Kidney (tissue), 14 donors: Measurements from ENCODE around the gene TTLL8. TPM values are rescaled to one million over a fixed set of nuclear protein-coding genes. Genes with fewer than 3 reads are reported as not detected.

Source experiments
- DNase-seq, 5 donors: peaks; one replicate each; pipeline ENCODE4 v3.0.0-alpha.2; 2013 to 2020
- FAIRE-seq: peaks from 2 replicates; lab custom pipeline; 2012; peaks lifted over from hg19 to GRCh38; lab: Jason Lieb, UNC
- H3K27ac ChIP-seq, 2 donors: one replicate each; pipeline ENCODE4 v1.7.0; 2013; ENCODE audit warnings: low read depth in 2 of 2, low read length in 2 of 2, inconsistent platforms in 1 of 2
- H3K27me3 ChIP-seq: one replicate; pipeline ENCODE4 v1.7.1; 2013; ENCODE audit warnings: low read length, inconsistent platforms; ENCODE audit not compliant: control insufficient read depth, insufficient read depth
- H3K36me3 ChIP-seq, 3 donors: one replicate each; pipeline versions ENCODE4 v1.7.0 to v1.7.1; 2013; ENCODE audit warnings: low read length in 3 of 3, control low read depth in 1 of 3, inconsistent platforms in 1 of 3; ENCODE audit not compliant: insufficient read depth in 3 of 3, control insufficient read depth in 2 of 3
- H3K4me1 ChIP-seq, 3 donors: one replicate each; pipeline versions ENCODE4 v1.7.0 to v1.7.1; 2013; ENCODE audit warnings: low read length in 3 of 3, inconsistent platforms in 1 of 3, low read depth in 1 of 3; ENCODE audit not compliant: control insufficient read depth in 2 of 3, insufficient read depth in 2 of 3
- H3K4me3 ChIP-seq, 3 donors: one replicate each; pipeline versions ENCODE4 v1.7.0 to v1.8.1; 2013; ENCODE audit warnings: low read length in 3 of 3, control low read depth in 1 of 3, inconsistent platforms in 1 of 3
- H3K9ac ChIP-seq, 3 donors: one replicate each; pipeline versions ENCODE4 v1.7.0 to v1.7.1; 2013; ENCODE audit warnings: low read length in 3 of 3, control low read depth in 1 of 3, inconsistent platforms in 1 of 3
- H3K9me3 ChIP-seq, 3 donors: one replicate each; pipeline versions ENCODE4 v1.7.0 to v1.7.1; 2013; ENCODE audit warnings: low read length in 3 of 3, control low read depth in 1 of 3, inconsistent platforms in 1 of 3; ENCODE audit not compliant: control insufficient read depth in 2 of 3, insufficient read depth in 1 of 3
- intact Hi-C: fragments of 100-400 bp; cut with DNase I; formaldehyde crosslinking; loops from one replicate; pipeline ENCODE4 v1.11.1; 2022
- polyA plus RNA-seq: library from polyadenylated mRNA; stranded (reverse); fragments of 350-450 nt; fragmentation: Illumina TruSeq; extraction: RNeasy Lipid Tissue Mini Kit (QIAGEN cat#74804); gene quantifications from one replicate; pipeline ENCODE4 v1.2.3, GENCODE V29; 2014; ENCODE audit warnings: low read depth, low replicate concordance; ENCODE audit not compliant: insufficient read depth
- total RNA-seq: library from RNA; stranded (reverse); fragmentation: NEBNext Ultra II Directional; extraction: Animal tissue kit (Norgen Biotek cat#: 25700); gene quantifications from one replicate; pipeline ENCODE4 v1.2.1, GENCODE V29; 2021
- TF ChIP-seq, protein P1 (sequence below): IDR thresholded peaks from 3 replicates; pipeline ENCODE4 v1.5.1; 2012; ENCODE audit warnings: mild to moderate bottlenecking, moderate library complexity, borderline replicate concordance; ENCODE audit not compliant: insufficient read depth; ENCODE audit errors: extremely low read depth
- donor health status: control.
- donor health status: control.
- donor health status: control.
- donor health status: control.
- donor health status: control.
- donor health status: DM: yes; HTN: yes; CAD: no.
- donor health status: Normal renal cell carcinoma (clear cell type).

Gene TTLL8
- total and polyA plus RNA-seq, 2 donors from 2014 or later: not detected

DNA sequence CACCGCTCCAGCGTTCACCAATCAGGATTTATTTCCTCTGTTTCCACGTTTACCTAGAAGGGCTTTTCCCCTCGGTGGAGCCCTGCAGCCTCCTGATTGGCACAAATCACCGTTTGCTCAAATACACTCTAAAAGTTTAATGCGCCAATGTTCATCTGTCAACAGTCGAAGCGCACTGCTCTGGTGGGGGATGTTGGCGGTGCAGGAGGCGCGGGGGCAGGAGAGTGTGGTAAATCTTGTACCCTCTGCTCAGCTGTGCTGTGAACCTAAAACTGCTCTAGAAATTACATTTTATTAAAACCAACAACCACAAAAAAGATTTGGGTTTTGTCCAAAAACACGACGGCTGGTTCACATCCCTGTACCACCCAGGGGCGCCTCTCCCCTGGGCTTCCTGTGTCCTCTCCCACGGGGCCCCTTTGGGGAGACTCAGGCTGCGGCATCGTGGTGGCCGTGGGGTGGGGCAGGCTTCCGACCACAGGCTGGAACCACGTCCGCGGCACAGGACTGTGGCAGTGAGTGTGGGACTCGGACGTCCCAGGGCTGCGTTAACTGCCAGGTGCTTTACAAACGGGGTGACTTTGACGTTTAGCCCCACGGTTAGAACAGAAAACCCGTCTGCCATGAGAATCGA lies 13.5 kb downstream of the TTLL8 start:
- TF ChIP-seq, protein P1, sequence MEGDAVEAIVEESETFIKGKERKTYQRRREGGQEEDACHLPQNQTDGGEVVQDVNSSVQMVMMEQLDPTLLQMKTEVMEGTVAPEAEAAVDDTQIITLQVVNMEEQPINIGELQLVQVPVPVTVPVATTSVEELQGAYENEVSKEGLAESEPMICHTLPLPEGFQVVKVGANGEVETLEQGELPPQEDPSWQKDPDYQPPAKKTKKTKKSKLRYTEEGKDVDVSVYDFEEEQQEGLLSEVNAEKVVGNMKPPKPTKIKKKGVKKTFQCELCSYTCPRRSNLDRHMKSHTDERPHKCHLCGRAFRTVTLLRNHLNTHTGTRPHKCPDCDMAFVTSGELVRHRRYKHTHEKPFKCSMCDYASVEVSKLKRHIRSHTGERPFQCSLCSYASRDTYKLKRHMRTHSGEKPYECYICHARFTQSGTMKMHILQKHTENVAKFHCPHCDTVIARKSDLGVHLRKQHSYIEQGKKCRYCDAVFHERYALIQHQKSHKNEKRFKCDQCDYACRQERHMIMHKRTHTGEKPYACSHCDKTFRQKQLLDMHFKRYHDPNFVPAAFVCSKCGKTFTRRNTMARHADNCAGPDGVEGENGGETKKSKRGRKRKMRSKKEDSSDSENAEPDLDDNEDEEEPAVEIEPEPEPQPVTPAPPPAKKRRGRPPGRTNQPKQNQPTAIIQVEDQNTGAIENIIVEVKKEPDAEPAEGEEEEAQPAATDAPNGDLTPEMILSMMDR: no peak
- intact Hi-C loops: no loop called here
- no peaks in the 10 kb centered on the region for H3K36me3 ChIP-seq
- H3K4me1 ChIP-seq: no peaks in the 10 kb centered on the region
- H3K27ac ChIP-seq: no peak overlapping the region
- no peak for FAIRE-seq
- no peak overlapping the region for H3K9ac ChIP-seq
- DNase-seq: peak in 1 of 5 donors; percentile 28
- no peaks in the 10 kb centered on the region for H3K9me3 ChIP-seq
- H3K27me3 ChIP-seq: no peaks in the 10 kb centered on the region
- no peak overlapping the region for H3K4me3 ChIP-seq

- TF ChIP-seq, protein P1: no peak
- FAIRE-seq (no peak), DNase-seq (peak in 2 of 5 donors; percentile 22 to 47)
- peaks cover 0 to 4% (median 0%) of the 10 kb centered on the region in 3 donors for H3K9me3 ChIP-seq
- H3K36me3 ChIP-seq: no peaks in the 10 kb centered on the region
- no peak overlapping the region for H3K9ac ChIP-seq
- H3K4me1 ChIP-seq: no peaks in the 10 kb centered on the region
- no peak overlapping the region for H3K27ac ChIP-seq
- no peaks in the 10 kb centered on the region for H3K27me3 ChIP-seq
- H3K4me3 ChIP-seq: no peak overlapping the region
- intact Hi-C loops: no loop called here
Observed at GRCh38 chr22:50041361-50042065, 16.6 kb downstream of the TTLL8 start.

- Histone ChIP-seq H3K36me3 (no peaks in the 10 kb centered on the region), H3K4me3 (no peak overlapping the region), H3K27ac (no peak overlapping the region), H3K4me1 (no peaks in the 10 kb centered on the region), H3K9me3 (peaks cover 0 to 4% (median 0%) of the 10 kb centered on the region in 3 donors), H3K27me3 (no peaks in the 10 kb centered on the region), H3K9ac (no peak overlapping the region)
- FAIRE-seq (no peak), DNase-seq (peak in 1 of 5 donors; percentile 36)
- intact Hi-C loops: no loop called here
- TF ChIP-seq, protein P1: no peak
Observed at GRCh38 chr22:50040717-50041116, 17.4 kb downstream of the TTLL8 start.
